Muscle of leg (tissue), 11 donors: ENCODE data around the gene RBM19. TPM values are rescaled to one million over a fixed set of nuclear protein-coding genes. Genes with fewer than 3 reads are reported as not detected.

ENCODE experiments used
- DNase-seq: peaks from one replicate; pipeline ENCODE4 v3.0.0; 2013
- H3K27ac ChIP-seq: one replicate; pipeline ENCODE4 v1.5.1; 2013; ENCODE audit warnings: mild to moderate bottlenecking, low read length, control low read depth
- H3K27me3 ChIP-seq: one replicate; pipeline ENCODE4 v1.6.1; 2013; ENCODE audit warnings: low read length; ENCODE audit not compliant: control insufficient read depth, insufficient read depth
- H3K36me3 ChIP-seq: one replicate; pipeline ENCODE4 v1.6.1; 2013; ENCODE audit warnings: low read length; ENCODE audit not compliant: control insufficient read depth, insufficient read depth
- H3K4me1 ChIP-seq: one replicate; pipeline ENCODE4 v1.6.1; 2013; ENCODE audit warnings: low read length; ENCODE audit not compliant: control insufficient read depth, insufficient read depth
- H3K4me3 ChIP-seq: one replicate; pipeline ENCODE4 v1.5.1; 2013; ENCODE audit warnings: low read length, control low read depth
- H3K9me3 ChIP-seq: replicated peaks from 2 replicates; pipeline ENCODE4 v1.6.1; 2013; ENCODE audit warnings: low read depth, low read length; ENCODE audit not compliant: control insufficient read depth
- WGBS: methylation state at CpG from one replicate; pipeline ENCODE4 v1.1.5; 2013; ENCODE audit warnings: missing lambda C conversion rate; ENCODE audit not compliant: insufficient coverage; 5-methylcytosine and 5-hydroxymethylcytosine counted together
- polyA plus RNA-seq, 8 donors: library from polyadenylated mRNA; unstranded; fragments of 120-200 nt; gene quantifications; one replicate each; pipeline versions ENCODE4 v1.2.1 to v1.2.3, GENCODE V29; 2013; ENCODE audit warnings: inconsistent platforms in 1 of 8, low replicate concordance in 1 of 8; ENCODE audit not compliant: insufficient read length in 8 of 8, insufficient read depth in 1 of 8
- total RNA-seq: library from RNA; stranded (reverse); fragments of 120-200 nt; gene quantifications from one replicate; pipeline ENCODE4 v1.2.4, GENCODE V29; 2013

Gene RBM19
- total and polyA plus RNA-seq, 9 donors, result 12.7 to 20.9 (median 16.1) TPM

DNA sequence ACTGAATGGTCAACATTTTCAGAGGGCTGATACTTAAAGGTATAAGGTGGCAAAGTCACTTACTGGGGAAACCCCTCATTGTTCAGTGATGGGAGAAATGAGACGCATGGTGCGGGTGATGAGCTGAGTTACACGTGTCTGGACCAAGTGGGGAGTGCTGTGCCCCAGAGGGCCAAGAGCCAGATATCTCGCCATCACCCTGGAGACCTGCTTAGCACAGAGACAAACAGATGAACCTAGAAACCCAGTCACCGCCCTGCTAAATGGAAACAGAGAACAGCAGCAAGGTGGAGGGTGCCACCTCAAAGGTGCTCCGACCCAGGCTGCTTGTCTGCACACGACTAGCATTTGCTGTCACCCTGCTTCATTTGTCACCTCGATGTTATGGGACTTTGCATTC, 92.4 kb downstream of the RBM19 start:
- WGBS, result 81% methylated on average over 5 of the region's 8 CpGs

GRCh38 chr12:113870890-113871289, 95.2 kb downstream of the RBM19 start:
- Histone ChIP-seq H3K27ac (no peak overlapping the region), H3K4me1 (no peaks in the 10 kb centered on the region), H3K36me3 (peaks cover 16% of the 10 kb centered on the region), H3K27me3 (no peaks in the 10 kb centered on the region), H3K4me3 (no peak overlapping the region), H3K9me3 (no peaks in the 10 kb centered on the region)
- no peak for DNase-seq
- WGBS, result 100% methylated on average over 1 of the region's 2 CpGs

More for the DNA sequence above, 92.4 kb downstream of the RBM19 start:
- Histone ChIP-seq H3K27me3 (no peaks in the 10 kb centered on the region), H3K36me3 (peaks cover 20% of the 10 kb centered on the region), H3K4me1 (no peaks in the 10 kb centered on the region), H3K27ac (no peak overlapping the region), H3K4me3 (no peak overlapping the region), H3K9me3 (no peaks in the 10 kb centered on the region)
- DNase-seq, result no peak

- WGBS, result 70% methylated on average over 8 of the region's 8 CpGs
- DNase-seq, result no peak
- no peaks in the 10 kb centered on the region for H3K27me3 ChIP-seq
- H3K36me3 ChIP-seq, result peaks cover 11% of the 10 kb centered on the region
- H3K9me3 ChIP-seq, result no peaks in the 10 kb centered on the region
- H3K4me1 ChIP-seq, result no peaks in the 10 kb centered on the region
- no peak overlapping the region for H3K4me3 ChIP-seq
- no peak overlapping the region for H3K27ac ChIP-seq
These were observed 96.1 kb downstream of the RBM19 start for GRCh38 chr12:113870035-113870434.

GRCh38 chr12:113868365-113868764, 97.8 kb downstream of the RBM19 start:
- Histone ChIP-seq H3K27me3 (no peaks in the 10 kb centered on the region), H3K36me3 (no peaks in the 10 kb centered on the region), H3K27ac (no peak overlapping the region), H3K4me1 (peaks cover under 1% of the 10 kb centered on the region), H3K9me3 (no peaks in the 10 kb centered on the region), H3K4me3 (no peak overlapping the region)
- WGBS, result no CpG with 5 or more reads among the region's 3 CpGs
- no peak for DNase-seq

DNA sequence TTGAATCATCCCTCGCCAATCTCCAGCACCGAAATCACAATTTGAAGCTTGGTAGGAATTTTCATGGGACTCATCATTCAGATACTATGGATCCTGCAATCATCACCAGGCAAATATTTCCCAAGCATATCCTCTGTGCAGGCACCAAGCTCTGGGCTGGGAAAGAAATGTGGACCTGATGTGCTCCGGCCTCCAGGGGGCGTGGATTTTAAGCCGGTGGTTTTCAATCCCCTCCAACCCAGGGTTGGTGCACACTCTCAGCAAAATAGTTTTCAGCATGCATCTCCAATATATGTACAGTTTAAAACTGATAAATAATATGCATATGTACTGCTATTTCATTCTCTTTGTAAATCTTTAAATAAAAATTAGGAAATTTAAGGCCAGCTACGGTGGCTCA, 98.9 kb downstream of the RBM19 start:
- WGBS, result 100% methylated on average over 1 of the region's 6 CpGs
- no peaks in the 10 kb centered on the region for H3K27me3 ChIP-seq
- no peaks in the 10 kb centered on the region for H3K36me3 ChIP-seq
- no peak overlapping the region for H3K4me3 ChIP-seq
- H3K9me3 ChIP-seq, result no peaks in the 10 kb centered on the region
- DNase-seq, result no peak
- peaks cover 2% of the 10 kb centered on the region for H3K4me1 ChIP-seq
- no peak overlapping the region for H3K27ac ChIP-seq

DNA sequence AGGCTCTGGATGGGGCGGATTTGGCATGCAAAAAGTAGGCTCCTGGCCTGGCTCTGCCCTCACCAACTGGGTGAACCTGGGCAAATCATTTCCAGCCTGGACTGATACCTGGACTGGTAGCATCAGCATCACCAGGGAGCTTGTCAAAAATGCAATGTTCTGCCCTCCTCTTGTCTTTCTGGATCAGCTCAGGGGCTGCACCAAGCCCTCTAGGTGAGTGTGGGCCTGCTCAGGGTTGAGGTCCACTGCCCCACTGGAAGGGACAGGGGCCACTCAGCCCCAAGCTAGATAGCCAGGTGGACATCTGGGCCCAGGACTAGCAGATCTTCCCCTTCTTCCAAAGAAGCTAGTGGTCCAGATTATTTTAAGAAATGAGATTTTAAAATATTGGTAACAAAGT, 99.6 kb downstream of the RBM19 start:
- H3K27ac ChIP-seq, result no peak overlapping the region
- H3K36me3 ChIP-seq, result no peaks in the 10 kb centered on the region
- H3K4me1 ChIP-seq, result peaks cover 2% of the 10 kb centered on the region
- no peak for DNase-seq
- H3K27me3 ChIP-seq, result no peaks in the 10 kb centered on the region
- WGBS, result 88% methylated on average over 1 of the region's 1 CpG
- H3K9me3 ChIP-seq, result no peaks in the 10 kb centered on the region
- no peak overlapping the region for H3K4me3 ChIP-seq

- H3K4me3 ChIP-seq, result no peak overlapping the region
- peaks cover 2% of the 10 kb centered on the region for H3K4me1 ChIP-seq
- H3K9me3 ChIP-seq, result no peaks in the 10 kb centered on the region
- no peak for DNase-seq
- peaks cover 4% of the 10 kb centered on the region for H3K36me3 ChIP-seq
- no CpG with 5 or more reads among the region's 2 CpGs for WGBS
- no peak overlapping the region for H3K27ac ChIP-seq
- H3K27me3 ChIP-seq, result no peaks in the 10 kb centered on the region
These were observed 102.7 kb downstream of the RBM19 start for GRCh38 chr12:113863455-113863845.

GRCh38 chr12:113862590-113863454, 103.3 kb downstream of the RBM19 start:
- 48% methylated on average over 5 of the region's 18 CpGs for WGBS

GRCh38 chr12:113861708-113862312, 104.3 kb downstream of the RBM19 start:
- Histone ChIP-seq H3K4me3 (no peak overlapping the region), H3K27ac (no peak overlapping the region), H3K27me3 (no peaks in the 10 kb centered on the region), H3K9me3 (no peaks in the 10 kb centered on the region), H3K4me1 (peaks cover 2% of the 10 kb centered on the region), H3K36me3 (peaks cover 18% of the 10 kb centered on the region)
- no peak for DNase-seq
- WGBS, result 86% methylated on average over 7 of the region's 9 CpGs

More at GRCh38 chr12:113862590-113863454, 103.3 kb downstream of the RBM19 start:
- Histone ChIP-seq H3K4me1 (peaks cover 2% of the 10 kb centered on the region), H3K9me3 (no peaks in the 10 kb centered on the region), H3K4me3 (no peak overlapping the region), H3K27ac (no peak overlapping the region), H3K36me3 (peaks cover 10% of the 10 kb centered on the region), H3K27me3 (no peaks in the 10 kb centered on the region)
- DNase-seq, result peak; percentile 44

DNA sequence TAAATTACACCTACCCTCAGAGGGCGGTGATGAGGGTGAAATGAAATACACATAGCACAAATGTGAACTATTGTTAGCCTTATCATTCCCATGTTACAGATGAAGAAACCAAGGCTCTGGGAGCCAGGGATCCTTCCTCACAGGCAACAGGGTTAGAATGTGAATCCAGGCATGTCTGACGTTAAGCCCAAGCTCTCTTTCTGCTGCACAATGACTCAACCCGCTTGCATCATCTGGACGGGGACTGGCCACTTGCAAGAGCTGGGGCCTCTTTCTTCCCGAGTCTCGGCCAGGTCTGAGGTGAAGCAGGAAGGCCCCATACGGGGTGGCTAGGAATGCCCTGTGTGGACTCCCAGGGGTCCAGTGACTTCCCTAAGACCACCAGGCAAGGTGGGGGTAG, 105.2 kb downstream of the RBM19 start:
- H3K9me3 ChIP-seq, result no peaks in the 10 kb centered on the region
- H3K27ac ChIP-seq, result no peak overlapping the region
- no peak overlapping the region for H3K4me3 ChIP-seq
- peaks cover 5% of the 10 kb centered on the region for H3K4me1 ChIP-seq
- peaks cover 18% of the 10 kb centered on the region for H3K36me3 ChIP-seq
- no peaks in the 10 kb centered on the region for H3K27me3 ChIP-seq
- peak; percentile 15 for DNase-seq
- 53% methylated on average over 5 of the region's 7 CpGs for WGBS
